ENCODE results near the gene AMER3.

The AMER3 gene

DNA sequence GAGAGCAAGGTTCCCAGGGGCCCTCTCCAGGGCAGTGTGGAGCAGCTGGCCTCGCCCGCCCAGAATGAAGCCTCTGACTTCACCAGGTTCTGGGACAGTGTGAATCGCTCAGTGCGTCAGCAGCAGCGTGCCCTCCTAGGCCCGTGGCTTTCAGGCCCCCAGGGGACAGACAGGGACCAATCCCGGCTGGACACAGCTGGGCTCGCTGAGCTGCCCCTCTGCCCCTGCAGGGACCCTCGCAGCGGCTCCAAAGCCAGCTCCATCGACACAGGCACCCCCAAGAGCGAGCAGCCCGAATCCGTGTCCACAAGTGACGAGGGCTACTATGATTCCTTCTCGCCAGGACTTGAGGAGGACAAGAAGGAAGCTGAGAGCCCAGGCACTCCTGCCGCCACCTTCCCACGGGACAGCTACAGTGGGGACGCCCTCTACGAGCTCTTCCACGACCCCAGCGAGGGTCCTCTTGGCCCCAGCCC is 7.6 kb downstream of the AMER3 start:
- DNase-seq (ENCODE audit: low read depth): no peak
- no peak overlapping the region for H3K4me3 ChIP-seq (ENCODE audit: low read length)
- TF ChIP-seq, protein P1, sequence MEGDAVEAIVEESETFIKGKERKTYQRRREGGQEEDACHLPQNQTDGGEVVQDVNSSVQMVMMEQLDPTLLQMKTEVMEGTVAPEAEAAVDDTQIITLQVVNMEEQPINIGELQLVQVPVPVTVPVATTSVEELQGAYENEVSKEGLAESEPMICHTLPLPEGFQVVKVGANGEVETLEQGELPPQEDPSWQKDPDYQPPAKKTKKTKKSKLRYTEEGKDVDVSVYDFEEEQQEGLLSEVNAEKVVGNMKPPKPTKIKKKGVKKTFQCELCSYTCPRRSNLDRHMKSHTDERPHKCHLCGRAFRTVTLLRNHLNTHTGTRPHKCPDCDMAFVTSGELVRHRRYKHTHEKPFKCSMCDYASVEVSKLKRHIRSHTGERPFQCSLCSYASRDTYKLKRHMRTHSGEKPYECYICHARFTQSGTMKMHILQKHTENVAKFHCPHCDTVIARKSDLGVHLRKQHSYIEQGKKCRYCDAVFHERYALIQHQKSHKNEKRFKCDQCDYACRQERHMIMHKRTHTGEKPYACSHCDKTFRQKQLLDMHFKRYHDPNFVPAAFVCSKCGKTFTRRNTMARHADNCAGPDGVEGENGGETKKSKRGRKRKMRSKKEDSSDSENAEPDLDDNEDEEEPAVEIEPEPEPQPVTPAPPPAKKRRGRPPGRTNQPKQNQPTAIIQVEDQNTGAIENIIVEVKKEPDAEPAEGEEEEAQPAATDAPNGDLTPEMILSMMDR (conservative IDR thresholded peaks at IDR 0.05; ENCODE audit: low read length): no peak

DNA sequence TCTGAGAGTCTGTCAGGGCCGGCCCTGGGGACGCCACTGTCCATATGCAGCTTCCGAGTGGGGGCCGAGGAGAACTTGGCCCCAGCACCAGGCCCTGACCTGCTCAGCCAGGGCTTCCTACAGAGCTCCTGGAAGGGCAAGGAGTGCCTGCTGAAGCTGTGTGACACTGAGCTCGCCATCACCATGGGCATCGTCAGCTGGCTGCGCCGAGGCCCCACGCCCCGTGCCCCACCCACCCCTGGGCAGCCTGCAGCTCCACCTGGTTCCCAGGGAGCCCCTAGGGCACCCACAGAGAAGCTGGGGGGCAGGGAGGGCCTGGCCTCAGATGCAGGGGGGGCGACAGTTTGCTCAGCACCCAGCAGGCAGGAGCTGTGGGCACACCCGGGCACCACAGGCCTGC is 8.1 kb downstream of the AMER3 start:
- no peak overlapping the region for H3K4me3 ChIP-seq (ENCODE audit: low read length)
- no peak for DNase-seq (ENCODE audit: low read depth)
- TF ChIP-seq, protein P1 (conservative IDR thresholded peaks at IDR 0.05; ENCODE audit: low read length): no peak

DNA sequence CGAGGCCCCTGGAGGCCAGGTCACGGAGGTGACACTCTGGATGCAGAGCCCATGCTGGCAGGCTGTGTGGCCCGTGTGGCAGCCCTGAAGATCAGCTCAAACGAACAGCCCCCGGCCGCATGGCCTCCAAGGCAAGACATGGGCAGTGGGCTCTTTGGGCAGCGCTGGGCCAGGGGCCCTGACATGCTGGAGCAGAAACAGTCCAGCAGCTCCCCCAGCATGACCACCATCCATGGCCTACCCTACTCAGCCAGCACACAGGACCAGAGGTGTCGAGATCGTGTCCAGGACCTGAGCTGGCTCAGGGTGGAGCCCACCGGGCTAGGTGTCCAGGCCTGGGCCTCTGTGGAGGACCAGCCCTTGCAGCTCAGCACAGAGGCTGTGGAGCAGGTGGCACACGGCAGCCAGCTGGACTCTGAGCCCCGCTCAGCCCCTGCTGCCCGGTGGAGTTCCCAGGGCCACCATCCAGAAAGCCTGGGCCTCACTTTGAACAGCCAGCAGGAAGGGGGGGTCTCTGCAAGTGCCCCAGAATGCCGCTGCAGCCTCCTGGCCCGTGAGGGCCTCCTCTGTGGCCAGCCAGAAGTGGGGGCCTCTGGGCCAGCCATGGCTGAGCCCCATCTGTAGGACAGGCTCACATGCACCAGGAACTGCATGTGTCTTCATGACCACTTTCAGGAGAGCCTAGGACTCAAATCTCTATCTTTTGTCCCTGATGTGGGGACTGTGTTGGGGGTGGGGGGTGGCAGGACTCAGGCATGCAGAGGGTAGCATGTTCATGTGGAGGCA is 8.9 kb downstream of the AMER3 start:
- H3K4me3 ChIP-seq (ENCODE audit: low read length): no peak overlapping the region
- no peak for DNase-seq (ENCODE audit: low read depth)
- TF ChIP-seq, protein P1 (conservative IDR thresholded peaks at IDR 0.05; ENCODE audit: low read length): no peak

DNA sequence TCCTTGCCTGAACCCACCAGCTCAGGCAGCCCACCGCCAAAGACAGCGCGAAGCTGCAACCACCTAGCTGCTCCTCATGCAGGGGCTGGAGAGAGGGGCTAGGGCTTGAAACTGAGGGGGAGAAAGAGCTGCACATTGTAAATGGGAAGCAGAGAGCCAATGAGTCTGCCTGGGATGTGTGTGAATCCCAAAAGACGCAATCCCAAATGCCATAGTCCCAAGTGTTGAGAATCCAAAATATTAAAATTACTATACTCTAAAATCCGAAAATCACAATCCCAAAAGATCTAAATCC is 9.4 kb downstream of the AMER3 start:
- TF ChIP-seq, protein P1 (conservative IDR thresholded peaks at IDR 0.05; ENCODE audit: low read length): no peak
- no peak for DNase-seq (ENCODE audit: low read depth)
- H3K4me3 ChIP-seq (ENCODE audit: low read length): no peak overlapping the region

DNA sequence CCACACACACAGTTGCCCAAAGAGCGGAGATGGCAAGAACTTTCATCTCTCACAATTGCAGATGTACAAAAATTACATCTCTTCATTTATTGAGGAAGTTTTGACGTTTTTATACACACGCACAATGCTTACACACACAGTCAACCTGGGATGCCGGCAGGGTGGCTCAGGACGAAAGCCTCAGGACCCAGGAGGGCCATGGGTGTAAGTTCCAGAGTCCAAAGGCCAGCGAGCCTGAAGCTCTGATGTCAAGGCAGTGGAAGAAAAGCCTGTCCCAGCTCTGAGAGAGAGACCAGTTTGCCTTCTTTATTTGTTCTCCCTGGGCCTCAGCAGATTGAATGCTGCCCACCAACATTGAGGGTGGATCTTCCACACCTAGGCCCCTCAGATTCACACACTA is 10.1 kb downstream of the AMER3 start:
- TF ChIP-seq, protein P1 (conservative IDR thresholded peaks at IDR 0.05; ENCODE audit: low read length): no peak
- H3K4me3 ChIP-seq (ENCODE audit: low read length): no peak overlapping the region
- DNase-seq (ENCODE audit: low read depth): no peak

DNA sequence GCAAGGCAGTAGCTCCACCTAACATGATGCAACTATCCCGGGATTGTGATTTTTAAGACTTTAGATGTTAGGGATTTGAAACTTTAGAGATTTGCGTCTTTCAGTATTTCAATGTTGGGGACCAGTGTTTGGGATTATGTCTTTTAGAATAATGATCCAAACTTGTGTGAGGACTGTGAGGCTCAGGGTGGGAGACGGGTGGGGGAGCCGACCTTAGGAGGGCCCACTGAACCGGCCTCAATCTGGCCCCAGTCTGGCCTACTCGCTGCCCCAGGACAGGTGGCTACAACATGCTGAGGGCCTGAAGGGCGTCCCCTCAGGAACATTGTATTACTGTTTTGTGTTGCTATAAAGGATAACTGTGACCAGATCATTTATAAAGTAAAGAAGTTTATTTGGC is 10.7 kb downstream of the AMER3 start:
- DNase-seq (ENCODE audit: low read depth): no peak
- H3K4me3 ChIP-seq (ENCODE audit: low read length): no peak overlapping the region
- TF ChIP-seq, protein P1 (conservative IDR thresholded peaks at IDR 0.05; ENCODE audit: low read length): no peak

DNA sequence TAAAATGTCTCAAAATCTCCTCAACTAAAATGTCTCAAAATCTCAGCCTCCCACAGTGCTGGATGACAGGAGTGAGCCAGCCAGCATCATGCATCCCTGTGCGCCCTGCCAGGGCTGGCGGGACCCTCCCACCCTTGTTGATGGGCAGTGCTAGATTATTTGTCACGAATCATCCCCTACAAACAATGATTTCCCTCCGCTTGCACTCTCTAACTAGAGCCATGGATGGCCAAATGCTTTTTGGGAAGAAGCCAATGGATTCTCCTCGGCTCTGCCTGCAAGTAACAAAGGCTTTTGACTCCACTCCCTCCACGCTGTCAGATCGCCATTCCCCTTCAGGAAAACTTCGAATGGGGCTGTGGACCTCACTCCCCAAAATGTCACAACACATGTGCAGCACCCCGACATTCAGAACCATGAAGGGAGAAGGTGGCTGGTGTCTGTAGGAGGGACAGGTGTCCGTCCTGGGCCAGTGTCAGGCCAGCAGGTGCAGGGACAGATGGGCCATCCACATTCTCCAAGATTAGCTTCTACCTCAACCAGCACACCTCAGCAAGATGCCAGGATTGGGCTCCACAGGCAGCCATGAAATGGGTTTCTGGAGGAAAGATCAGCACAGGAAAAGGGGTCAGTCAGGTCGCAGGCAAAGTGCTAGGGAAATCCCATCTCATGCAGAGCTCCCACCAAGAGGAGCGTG is 11.5 kb downstream of the AMER3 start:
- TF ChIP-seq, protein P1 (conservative IDR thresholded peaks at IDR 0.05; ENCODE audit: low read length): no peak
- no peak overlapping the region for H3K4me3 ChIP-seq (ENCODE audit: low read length)
- no peak for DNase-seq (ENCODE audit: low read depth)
